NB4 (cell line): ENCODE results near the gene PPFIA1.

ENCODE experiments used
- DNase-seq: peaks from one replicate; pipeline ENCODE4 v3.0.0; 2010; ENCODE audit warnings: low read depth
- H3K4me3 ChIP-seq: one replicate; pipeline ENCODE4 v1.5.1; 2011; ENCODE audit warnings: mild to moderate bottlenecking, low read depth, low read length, moderate library complexity
- MYC ChIP-seq: IDR thresholded peaks from 2 replicates; pipeline ENCODE4 v1.6.1; 2011; ENCODE audit warnings: low read depth, low read length
- POLR2A ChIP-seq: IDR thresholded peaks from 2 replicates; pipeline ENCODE4 v1.6.1; 2011; ENCODE audit warnings: mild to moderate bottlenecking; ENCODE audit not compliant: insufficient read length; ENCODE audit errors: extremely low read depth
- TF ChIP-seq, protein P1 (sequence below): IDR thresholded peaks from 2 replicates; pipeline ENCODE4 v1.6.1; 2011; ENCODE audit warnings: low read depth, low read length
- TF ChIP-seq, protein P2 (sequence below): IDR thresholded peaks from one replicate; pipeline ENCODE4 v1.5.1; 2012; ENCODE audit warnings: low read depth, low read length

The PPFIA1 gene

GRCh38 chr11:70246196-70246595, 24.3 kb upstream of the PPFIA1 start:
- TF ChIP-seq, protein P1, sequence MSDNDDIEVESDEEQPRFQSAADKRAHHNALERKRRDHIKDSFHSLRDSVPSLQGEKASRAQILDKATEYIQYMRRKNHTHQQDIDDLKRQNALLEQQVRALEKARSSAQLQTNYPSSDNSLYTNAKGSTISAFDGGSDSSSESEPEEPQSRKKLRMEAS: no peak
- TF ChIP-seq POLR2A (no peak), MYC (no peak)
- TF ChIP-seq, protein P2, sequence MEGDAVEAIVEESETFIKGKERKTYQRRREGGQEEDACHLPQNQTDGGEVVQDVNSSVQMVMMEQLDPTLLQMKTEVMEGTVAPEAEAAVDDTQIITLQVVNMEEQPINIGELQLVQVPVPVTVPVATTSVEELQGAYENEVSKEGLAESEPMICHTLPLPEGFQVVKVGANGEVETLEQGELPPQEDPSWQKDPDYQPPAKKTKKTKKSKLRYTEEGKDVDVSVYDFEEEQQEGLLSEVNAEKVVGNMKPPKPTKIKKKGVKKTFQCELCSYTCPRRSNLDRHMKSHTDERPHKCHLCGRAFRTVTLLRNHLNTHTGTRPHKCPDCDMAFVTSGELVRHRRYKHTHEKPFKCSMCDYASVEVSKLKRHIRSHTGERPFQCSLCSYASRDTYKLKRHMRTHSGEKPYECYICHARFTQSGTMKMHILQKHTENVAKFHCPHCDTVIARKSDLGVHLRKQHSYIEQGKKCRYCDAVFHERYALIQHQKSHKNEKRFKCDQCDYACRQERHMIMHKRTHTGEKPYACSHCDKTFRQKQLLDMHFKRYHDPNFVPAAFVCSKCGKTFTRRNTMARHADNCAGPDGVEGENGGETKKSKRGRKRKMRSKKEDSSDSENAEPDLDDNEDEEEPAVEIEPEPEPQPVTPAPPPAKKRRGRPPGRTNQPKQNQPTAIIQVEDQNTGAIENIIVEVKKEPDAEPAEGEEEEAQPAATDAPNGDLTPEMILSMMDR: no peak
- no peak overlapping the region for H3K4me3 ChIP-seq
- no peak for DNase-seq

- DNase-seq: peak; percentile 41
- no peak overlapping the region for H3K4me3 ChIP-seq
- TF ChIP-seq POLR2A: no peak
- TF ChIP-seq MYC: no peak
- TF ChIP-seq, protein P2: no peak
- TF ChIP-seq, protein P1: no peak
Measured at GRCh38 chr11:70247042-70247709, 23.3 kb upstream of the PPFIA1 start.

GRCh38 chr11:70247710-70248072, 22.8 kb upstream of the PPFIA1 start:
- no peak for DNase-seq
- TF ChIP-seq, protein P2: no peak
- TF ChIP-seq POLR2A (no peak), MYC (no peak)
- TF ChIP-seq, protein P1: no peak
- H3K4me3 ChIP-seq: no peak overlapping the region

DNA sequence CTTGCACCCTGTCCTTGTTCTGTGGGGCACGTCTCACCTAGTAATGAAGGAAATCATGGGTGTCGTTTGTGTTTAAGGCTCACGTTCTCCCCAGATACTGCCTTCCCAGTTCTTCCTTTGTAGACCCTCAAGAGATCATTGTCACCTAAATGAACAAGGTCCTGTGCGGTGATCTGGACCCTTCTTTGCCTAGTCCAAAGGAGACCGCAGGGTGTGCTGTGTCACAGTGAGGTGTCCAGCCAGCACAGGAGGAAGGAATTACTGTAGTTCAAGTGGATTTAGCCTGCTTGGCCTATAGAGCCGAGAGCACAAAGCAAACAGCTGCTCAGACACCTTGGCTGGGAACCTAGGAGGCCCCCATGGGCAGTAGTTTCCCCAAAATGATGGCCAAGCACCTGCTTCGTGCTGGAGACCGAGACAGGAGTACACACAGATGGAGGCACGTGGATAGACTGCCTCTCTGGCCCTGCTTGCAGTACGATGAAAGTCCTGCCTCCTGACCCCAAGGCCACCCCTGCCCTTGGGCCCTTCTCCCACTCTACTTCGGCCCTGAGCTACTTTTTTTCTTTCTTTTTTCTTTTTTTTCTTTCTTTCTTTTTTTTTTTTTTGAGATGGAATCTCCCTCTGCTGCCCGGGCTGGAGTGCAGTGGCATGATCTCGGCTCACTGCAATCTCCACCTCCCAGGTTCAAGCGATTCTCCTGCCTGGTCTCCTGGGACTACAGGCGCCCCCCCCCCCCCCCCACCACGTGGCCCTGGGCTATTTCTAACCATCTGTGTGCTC, 19.4 kb upstream of the PPFIA1 start:
- H3K4me3 ChIP-seq: no peak overlapping the region
- TF ChIP-seq, protein P2: no peak
- TF ChIP-seq POLR2A (no peak), MYC (no peak)
- TF ChIP-seq, protein P1: no peak
- DNase-seq: no peak

DNA sequence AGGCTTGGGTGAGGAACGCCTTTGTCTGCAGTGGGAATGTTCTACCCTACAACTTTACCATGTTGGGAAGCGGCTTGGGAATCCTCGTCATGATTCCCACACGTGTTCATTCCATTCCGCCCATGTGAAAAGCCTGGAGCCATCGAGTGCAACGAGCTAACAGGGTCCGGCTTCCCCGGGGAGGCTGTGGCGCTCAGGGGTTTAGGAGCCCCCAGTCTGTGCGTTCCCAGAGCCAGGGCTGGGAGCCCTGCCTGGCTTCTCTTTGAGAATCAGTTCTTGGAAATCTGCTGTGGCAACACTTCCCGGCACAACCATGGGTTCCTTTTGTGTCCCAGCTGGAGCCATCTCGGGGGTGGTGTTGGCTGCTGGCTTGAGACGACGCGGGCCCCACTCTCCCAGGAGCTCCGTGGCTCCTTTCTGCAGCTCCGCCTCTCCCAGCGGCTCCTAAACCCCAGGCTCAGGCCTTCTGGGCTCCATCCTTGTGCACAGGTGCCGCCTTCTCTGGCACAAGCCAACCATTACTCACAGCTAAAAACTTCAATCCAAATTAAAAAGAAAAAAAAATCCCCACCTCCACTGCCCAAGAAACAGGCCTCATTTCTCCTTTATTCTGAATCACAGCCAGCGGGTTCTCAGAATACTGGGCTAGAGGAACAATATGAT, 18.7 kb upstream of the PPFIA1 start:
- DNase-seq: no peak
- TF ChIP-seq MYC (no peak), POLR2A (no peak)
- TF ChIP-seq, protein P1: no peak
- TF ChIP-seq, protein P2: no peak
- H3K4me3 ChIP-seq: no peak overlapping the region
